22Rv1 (cell line): ENCODE results near the gene LENG9.

Experiments
- CTCF ChIP-seq: fragments of 450-650 bp; IDR thresholded peaks from 2 replicates; pipeline ENCODE4 v1.5.1; 2017; ENCODE audit warnings: mild to moderate bottlenecking
- ZFX ChIP-seq: fragments of 450-650 bp; IDR thresholded peaks from 2 replicates; pipeline ENCODE4 v1.6.1; 2017; ENCODE audit warnings: antibody characterized with exemption, borderline replicate concordance

- TF ChIP-seq CTCF (no peak), ZFX (no peak)
These were observed 27.5 kb downstream of the LENG9 start for GRCh38 chr19:54436031-54436523.
